HEK293 (cell line): ENCODE measurements around the gene PITRM1.

Experiments used
- HOXA7 ChIP-seq: sonication (generic); formaldehyde crosslinking; IDR thresholded peaks from 2 replicates; pipeline ENCODE4 v1.8.1; 2022; ENCODE audit warnings: missing genetic modification reagents, borderline replicate concordance
- MYNN ChIP-seq: fragments of 450-650 bp; formaldehyde crosslinking; IDR thresholded peaks from 2 replicates; pipeline ENCODE4 v1.5.1; 2016; ENCODE audit warnings: missing biosample characterization, missing genetic modification characterization, borderline replicate concordance
- MZF1 ChIP-seq: fragments of 450-650 bp; formaldehyde crosslinking; IDR thresholded peaks from 2 replicates; pipeline ENCODE4 v1.5.1; 2017; ENCODE audit warnings: missing biosample characterization, missing genetic modification characterization, borderline replicate concordance
- PRDM1 ChIP-seq: fragments of 450-650 bp; formaldehyde crosslinking; IDR thresholded peaks from 2 replicates; pipeline ENCODE4; 2016; ENCODE audit warnings: missing biosample characterization, missing genetic modification characterization
- SP2 ChIP-seq: fragments of 450-650 bp; formaldehyde crosslinking; IDR thresholded peaks from 2 replicates; pipeline ENCODE4 v1.5.1; 2016; ENCODE audit warnings: missing biosample characterization, missing genetic modification characterization
- YY1 ChIP-seq: fragments of 450-650 bp; formaldehyde crosslinking; IDR thresholded peaks from 2 replicates; pipeline ENCODE4 v1.5.1; 2018; ENCODE audit warnings: missing biosample characterization, missing genetic modification characterization
- ZNF121 ChIP-seq: fragments of 450-650 bp; formaldehyde crosslinking; IDR thresholded peaks from 2 replicates; pipeline ENCODE4 v1.5.1; 2016; ENCODE audit warnings: missing biosample characterization, missing genetic modification characterization
- ZNF558 ChIP-seq: fragments of 450-650 bp; formaldehyde crosslinking; IDR thresholded peaks from 2 replicates; pipeline ENCODE4 v1.5.1; 2016; ENCODE audit warnings: missing biosample characterization, missing genetic modification characterization
- ZNF670 ChIP-seq: fragments of 450-650 bp; formaldehyde crosslinking; IDR thresholded peaks from 2 replicates; pipeline ENCODE4 v1.5.1; 2016; ENCODE audit warnings: missing biosample characterization, missing genetic modification characterization, low read depth
- TF ChIP-seq, protein P1 (sequence below): IDR thresholded peaks from 2 replicates; pipeline ENCODE4 v1.6.1; 2011; ENCODE audit warnings: mild to moderate bottlenecking, low read depth, low read length, borderline replicate concordance
- TF ChIP-seq, protein P2 (sequence below): fragments of 450-650 bp; formaldehyde crosslinking; IDR thresholded peaks from 2 replicates; pipeline ENCODE4 v1.5.1; 2016; ENCODE audit warnings: missing biosample characterization, missing genetic modification characterization

DNA sequence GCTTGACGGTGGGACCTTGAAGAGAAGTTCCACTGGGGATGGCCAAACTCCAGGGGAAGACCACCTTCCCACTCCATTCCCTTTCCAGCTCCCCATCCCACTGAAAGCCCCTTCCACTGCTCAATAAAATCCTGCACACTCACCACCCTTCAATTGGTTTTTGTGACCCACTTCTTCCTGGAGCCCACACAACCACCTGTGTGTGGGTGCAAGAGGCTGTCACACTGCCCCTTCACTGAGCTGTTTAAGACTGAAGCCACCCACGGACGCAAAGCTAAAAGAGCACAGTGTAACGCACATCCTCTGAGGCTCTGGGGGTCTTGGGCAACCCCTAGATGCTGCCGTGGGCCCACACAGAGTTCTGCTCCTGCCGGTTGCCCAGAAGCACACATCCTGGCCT, 12.8 kb upstream of the PITRM1 start:
- TF ChIP-seq MYNN (tag by site-specific recombination) = no peak
- no peak for TF ChIP-seq ZNF670
- TF ChIP-seq HOXA7 (CRISPR knock-in tag) = no peak
- no peak for TF ChIP-seq SP2 (tag by site-specific recombination)
- no peak for TF ChIP-seq ZNF558 (tag by site-specific recombination)
- no peak for TF ChIP-seq YY1 (tag by site-specific recombination)
- TF ChIP-seq, protein P1, sequence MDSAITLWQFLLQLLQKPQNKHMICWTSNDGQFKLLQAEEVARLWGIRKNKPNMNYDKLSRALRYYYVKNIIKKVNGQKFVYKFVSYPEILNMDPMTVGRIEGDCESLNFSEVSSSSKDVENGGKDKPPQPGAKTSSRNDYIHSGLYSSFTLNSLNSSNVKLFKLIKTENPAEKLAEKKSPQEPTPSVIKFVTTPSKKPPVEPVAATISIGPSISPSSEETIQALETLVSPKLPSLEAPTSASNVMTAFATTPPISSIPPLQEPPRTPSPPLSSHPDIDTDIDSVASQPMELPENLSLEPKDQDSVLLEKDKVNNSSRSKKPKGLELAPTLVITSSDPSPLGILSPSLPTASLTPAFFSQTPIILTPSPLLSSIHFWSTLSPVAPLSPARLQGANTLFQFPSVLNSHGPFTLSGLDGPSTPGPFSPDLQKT = no peak
- TF ChIP-seq, protein P2, sequence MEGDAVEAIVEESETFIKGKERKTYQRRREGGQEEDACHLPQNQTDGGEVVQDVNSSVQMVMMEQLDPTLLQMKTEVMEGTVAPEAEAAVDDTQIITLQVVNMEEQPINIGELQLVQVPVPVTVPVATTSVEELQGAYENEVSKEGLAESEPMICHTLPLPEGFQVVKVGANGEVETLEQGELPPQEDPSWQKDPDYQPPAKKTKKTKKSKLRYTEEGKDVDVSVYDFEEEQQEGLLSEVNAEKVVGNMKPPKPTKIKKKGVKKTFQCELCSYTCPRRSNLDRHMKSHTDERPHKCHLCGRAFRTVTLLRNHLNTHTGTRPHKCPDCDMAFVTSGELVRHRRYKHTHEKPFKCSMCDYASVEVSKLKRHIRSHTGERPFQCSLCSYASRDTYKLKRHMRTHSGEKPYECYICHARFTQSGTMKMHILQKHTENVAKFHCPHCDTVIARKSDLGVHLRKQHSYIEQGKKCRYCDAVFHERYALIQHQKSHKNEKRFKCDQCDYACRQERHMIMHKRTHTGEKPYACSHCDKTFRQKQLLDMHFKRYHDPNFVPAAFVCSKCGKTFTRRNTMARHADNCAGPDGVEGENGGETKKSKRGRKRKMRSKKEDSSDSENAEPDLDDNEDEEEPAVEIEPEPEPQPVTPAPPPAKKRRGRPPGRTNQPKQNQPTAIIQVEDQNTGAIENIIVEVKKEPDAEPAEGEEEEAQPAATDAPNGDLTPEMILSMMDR = no peak
- no peak for TF ChIP-seq PRDM1 (tag by site-specific recombination)
- TF ChIP-seq ZNF121 (tag by site-specific recombination) = no peak
- no peak for TF ChIP-seq MZF1 (tag by site-specific recombination)
